ENCODE results near the gene GRK6.

DNA sequence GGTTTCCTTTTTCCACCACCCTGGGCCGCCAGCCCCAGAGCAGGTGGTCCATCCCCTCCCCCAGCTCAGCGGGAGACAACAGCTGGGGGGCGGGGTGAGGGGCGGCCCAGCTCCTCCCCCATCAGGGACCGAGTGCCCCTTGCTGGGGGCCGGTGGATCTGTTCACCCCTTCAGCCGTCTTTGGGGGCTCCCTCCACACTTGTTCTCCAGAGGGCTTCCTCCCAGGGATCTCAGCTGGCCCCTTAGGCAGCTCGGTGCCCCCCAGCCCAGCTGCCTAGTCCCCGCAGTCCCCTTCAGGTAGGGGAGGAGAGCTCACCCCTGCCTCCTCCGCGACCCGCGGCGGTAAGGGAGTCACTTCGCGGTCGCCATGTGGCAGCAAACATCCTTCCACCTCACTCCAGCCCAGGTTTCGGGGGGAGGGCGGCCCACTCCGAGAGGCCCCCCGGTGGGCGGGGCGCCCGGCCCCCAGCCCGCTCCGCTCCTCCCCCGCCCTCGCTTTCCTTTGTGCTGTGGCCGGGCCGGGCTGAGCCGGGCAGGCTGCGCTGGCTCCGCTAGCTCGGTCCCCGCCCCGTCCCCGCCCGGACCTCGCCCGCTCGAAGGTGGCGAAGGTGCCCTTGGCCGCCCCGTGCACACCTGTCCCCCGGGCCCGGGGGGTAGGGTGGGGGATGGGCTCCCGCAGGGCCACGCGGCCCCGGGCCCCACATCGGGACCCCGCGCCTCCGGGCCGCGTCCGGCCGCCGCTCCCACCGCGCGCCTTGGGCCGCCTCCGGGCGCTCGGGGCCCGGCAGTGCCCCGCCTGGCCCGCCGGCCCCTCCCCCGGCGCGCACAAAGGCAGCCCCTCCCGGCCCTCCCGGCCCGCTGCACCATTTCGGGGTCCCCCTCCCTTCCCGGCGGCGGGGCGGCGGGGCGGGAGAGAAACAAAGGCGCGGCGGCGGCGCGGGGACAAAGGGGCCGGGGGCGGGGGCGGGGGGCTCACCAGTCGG, 46.3 kb downstream of the GRK6 start:
- TF ChIP-seq, protein P1, sequence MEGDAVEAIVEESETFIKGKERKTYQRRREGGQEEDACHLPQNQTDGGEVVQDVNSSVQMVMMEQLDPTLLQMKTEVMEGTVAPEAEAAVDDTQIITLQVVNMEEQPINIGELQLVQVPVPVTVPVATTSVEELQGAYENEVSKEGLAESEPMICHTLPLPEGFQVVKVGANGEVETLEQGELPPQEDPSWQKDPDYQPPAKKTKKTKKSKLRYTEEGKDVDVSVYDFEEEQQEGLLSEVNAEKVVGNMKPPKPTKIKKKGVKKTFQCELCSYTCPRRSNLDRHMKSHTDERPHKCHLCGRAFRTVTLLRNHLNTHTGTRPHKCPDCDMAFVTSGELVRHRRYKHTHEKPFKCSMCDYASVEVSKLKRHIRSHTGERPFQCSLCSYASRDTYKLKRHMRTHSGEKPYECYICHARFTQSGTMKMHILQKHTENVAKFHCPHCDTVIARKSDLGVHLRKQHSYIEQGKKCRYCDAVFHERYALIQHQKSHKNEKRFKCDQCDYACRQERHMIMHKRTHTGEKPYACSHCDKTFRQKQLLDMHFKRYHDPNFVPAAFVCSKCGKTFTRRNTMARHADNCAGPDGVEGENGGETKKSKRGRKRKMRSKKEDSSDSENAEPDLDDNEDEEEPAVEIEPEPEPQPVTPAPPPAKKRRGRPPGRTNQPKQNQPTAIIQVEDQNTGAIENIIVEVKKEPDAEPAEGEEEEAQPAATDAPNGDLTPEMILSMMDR (conservative IDR thresholded peaks at IDR 0.05; ENCODE audit: low read depth in 2 of 2) = no peak
- TF ChIP-seq EZH2 (IDR thresholded peaks at IDR 0.05; ENCODE audit: low read depth, unreplicated experiment) (no peak), JUNB (IDR thresholded peaks at IDR 0.05; ENCODE audit: unreplicated experiment) (no peak), POLR2AphosphoS5 (IDR thresholded peaks at IDR 0.05; ENCODE audit: low read depth) (peak; percentile 49)
- TF ChIP-seq, protein P2, sequence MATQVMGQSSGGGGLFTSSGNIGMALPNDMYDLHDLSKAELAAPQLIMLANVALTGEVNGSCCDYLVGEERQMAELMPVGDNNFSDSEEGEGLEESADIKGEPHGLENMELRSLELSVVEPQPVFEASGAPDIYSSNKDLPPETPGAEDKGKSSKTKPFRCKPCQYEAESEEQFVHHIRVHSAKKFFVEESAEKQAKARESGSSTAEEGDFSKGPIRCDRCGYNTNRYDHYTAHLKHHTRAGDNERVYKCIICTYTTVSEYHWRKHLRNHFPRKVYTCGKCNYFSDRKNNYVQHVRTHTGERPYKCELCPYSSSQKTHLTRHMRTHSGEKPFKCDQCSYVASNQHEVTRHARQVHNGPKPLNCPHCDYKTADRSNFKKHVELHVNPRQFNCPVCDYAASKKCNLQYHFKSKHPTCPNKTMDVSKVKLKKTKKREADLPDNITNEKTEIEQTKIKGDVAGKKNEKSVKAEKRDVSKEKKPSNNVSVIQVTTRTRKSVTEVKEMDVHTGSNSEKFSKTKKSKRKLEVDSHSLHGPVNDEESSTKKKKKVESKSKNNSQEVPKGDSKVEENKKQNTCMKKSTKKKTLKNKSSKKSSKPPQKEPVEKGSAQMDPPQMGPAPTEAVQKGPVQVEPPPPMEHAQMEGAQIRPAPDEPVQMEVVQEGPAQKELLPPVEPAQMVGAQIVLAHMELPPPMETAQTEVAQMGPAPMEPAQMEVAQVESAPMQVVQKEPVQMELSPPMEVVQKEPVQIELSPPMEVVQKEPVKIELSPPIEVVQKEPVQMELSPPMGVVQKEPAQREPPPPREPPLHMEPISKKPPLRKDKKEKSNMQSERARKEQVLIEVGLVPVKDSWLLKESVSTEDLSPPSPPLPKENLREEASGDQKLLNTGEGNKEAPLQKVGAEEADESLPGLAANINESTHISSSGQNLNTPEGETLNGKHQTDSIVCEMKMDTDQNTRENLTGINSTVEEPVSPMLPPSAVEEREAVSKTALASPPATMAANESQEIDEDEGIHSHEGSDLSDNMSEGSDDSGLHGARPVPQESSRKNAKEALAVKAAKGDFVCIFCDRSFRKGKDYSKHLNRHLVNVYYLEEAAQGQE (IDR thresholded peaks at IDR 0.05; ENCODE audit: unreplicated experiment) = no peak

Data from GM23338 (cell line).